Measurements from ENCODE around the gene CYTH3.
"Not testable (repeated sequence)": the region's sequence is repeated elsewhere in the genome, so short reads cannot be mapped to it uniquely, and the experiment has no call there.

CYTH3 gene

DNA sequence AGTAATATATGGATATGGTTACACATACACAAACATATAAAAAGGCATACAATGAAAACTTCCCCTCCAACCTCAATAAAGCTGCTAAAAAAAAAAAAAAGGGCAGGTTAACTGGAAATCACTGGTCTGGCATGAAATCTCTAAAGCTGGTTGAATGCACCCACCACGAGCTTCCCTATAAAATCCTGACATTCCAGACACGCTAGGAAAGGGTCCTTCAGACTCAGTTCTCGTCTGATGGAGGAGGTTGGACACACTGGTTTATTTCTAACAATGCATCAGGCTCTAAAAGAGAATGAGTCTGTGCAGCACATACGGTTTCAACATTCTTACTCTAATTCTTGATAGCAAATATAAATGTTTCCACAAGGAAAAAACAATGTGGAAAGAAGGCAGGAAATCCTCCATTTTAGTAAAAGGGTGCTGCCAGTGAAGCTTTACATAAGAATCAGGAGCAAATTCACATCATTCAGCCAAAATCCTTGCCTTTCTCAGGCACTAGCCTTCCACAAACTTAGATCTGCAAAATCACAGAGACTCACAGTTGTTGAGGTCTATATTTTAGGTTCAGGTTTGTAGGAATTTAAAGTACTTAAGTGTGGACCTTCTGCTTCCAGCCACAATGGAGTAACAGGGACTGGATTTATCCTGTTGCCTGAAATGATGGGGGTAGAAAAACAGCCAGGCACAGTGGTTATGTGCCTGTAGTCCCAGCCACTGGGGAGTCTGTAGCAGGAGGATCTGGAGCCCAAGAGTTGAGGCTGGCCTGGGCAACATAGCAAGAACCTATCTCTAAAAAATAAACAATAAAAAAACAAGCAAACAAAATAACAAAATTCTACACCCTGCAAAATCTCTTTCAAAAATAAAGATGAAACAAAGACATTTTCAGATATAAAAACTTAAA lies 73.5 kb downstream of the CYTH3 start:
- no peak for DNase-seq

DNA sequence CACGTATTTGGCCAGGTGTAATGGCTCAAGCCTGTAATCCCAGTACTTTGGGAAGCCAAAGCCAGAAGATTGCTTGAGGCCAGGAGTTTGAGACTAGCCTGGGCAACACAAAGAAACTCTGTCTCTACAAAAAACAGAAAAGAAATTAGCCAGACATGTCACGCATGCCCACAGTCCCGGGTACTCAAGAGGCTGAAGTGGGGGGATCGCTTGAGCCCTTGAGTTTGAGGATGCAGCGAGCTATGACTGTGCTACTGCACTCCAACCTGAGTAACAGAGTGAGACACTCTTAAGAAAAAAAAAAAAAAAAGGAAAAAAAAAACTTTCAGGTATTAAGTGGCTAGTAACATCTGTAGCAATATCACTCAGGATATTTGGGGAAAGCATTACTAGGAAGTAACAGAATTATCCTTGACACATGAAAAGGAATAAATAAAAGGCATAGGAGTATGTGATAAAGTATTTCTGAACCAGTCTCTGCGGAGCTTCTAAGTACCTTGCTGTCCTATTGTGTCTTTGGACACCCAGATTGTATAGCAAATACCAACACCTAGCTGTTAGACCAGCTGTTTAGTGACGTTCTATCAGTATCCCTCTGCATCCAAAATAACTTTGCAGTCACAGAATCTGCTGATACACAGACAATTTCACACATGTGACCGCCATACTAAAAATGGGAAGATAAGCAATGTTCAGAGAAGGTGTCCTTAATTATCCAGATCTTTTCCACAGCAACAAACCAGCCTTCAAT lies 74.4 kb downstream of the CYTH3 start:
- no peak for DNase-seq

DNA sequence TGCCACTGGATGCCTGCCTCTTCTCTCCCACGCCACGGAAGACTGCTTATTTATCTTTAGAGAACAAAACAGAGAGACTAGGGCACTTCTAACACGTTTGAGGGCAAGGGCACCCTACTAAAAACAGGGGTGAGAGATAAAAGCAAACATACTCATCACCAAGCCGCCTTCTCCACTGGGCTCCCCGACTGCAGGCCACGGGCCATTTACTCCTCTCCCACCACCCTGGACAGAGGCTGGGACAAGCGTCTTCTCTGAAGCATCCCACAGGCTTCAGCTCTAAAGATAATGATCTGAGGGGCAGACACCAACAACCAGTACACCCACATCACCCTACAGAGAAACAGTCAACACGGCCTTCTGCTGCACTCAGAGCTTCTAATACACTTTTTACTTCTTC lies 78.7 kb downstream of the CYTH3 start:
- DNase-seq = no peak

DNA sequence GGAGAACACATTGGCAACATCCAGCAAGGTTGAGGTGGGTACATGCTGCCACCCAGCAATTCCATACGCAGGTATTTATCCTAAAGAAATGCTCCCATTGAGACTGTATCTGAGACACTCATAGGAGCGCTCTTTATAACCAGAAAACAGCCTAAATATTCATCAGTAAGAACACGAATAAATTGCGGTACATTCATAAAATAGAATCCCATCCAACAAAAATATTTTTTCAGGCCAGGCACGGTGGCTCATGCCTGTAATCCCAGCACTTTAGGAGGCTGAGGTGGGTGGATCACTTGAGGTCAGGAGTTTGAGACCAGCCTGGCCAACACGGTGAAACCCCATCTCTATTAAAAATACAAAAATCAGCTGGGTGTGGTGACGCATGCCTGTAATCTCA lies 81.9 kb downstream of the CYTH3 start:
- DNase-seq = not testable (repeated sequence)

DNA sequence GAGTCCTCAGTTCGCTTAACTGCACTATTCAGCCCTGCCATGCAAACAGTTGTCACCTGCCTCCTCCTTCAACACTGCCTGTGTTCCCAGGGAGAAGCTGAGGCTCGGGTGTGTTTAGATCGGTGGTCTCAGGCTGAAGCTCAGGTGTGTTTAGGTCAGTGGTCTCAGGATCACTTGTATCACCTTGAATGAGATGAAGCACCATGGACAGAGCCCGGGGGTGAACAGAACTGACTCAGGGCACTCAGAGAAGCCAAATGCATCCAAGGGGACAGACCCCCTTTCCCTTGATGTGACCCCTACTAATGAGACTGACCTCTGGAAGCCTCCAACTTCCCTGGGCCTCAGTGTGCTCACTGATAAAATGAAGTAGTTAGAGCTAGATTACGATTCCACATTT lies 84.0 kb downstream of the CYTH3 start:
- DNase-seq = no peak

DNA sequence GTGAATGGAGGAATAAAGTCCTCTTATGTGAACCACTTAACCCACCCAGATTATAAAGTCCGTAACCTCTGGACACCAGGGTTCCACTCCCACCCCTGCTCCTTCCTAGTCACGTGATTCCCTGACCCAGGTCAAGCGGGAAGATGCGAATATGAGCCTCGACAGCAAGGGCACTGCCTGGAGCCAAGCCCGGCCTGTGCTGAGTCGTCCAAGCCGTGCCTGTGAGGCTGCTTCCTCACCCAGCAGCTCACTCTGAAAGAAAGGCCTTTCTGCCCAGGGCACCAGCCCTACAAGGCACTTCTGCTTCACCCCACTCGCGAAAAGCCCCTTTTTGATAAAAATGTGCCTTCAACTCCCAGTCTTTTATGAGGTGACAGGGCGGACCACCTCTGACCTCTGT lies 85.8 kb downstream of the CYTH3 start:
- DNase-seq = no peak

DNA sequence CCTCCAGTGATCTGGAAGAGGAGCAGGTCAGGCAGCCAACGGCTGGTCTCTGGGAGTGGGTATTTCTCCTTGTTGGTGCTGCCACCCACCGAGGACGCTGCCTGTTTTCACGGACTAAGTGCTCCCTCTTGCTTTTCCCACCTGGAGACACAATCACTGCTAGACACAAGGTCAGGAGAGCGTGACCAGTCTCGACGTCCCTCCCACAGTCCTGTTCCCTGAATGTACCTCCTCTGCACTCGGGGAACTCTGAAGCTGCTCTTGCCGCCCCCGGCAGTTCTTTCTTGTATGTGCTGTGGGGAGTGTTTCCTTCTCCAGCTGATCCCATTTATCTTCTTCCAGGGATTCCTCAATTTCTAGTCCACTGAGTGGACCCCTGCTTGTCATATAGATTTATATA lies 89.4 kb downstream of the CYTH3 start:
- DNase-seq = no peak

DNA sequence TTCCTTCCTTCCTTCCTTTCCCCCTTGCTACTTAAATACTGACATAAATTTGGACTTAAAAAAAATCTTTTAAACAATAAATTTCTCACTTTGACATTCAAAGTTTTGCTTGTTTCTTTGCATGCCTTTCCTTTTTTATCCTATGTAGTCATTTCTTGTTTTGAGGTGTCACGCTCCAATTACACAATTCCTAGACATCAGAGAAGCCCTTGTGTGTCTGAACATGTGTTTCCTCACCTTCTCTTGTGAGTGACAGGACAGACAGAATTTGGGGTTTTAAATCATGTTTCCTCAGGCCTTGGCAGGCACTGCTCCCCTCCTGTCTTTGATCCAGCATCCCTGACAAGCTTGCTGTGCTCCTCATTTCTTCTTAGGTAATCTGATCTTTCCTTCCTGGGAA lies 91.3 kb downstream of the CYTH3 start:
- no peak for DNase-seq

DNA sequence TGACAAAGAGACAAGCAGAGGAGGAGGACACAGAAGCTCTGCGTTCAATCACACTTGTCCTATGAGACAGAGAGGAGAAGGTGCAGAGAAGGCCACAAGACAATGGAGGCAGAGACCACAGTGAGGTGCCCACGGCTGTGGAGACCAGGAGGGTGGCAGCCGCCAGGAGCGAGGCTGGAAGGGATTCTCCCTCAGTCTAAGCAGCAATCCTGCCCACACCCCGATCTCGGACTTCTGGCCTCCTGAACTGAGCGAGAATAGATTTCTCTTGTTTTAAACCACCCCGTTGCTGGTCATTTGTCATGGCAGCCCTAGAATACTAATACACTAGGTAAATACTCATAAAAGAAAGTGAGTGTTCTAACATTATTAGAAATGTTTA lies 92.1 kb downstream of the CYTH3 start:
- no peak for DNase-seq

DNA sequence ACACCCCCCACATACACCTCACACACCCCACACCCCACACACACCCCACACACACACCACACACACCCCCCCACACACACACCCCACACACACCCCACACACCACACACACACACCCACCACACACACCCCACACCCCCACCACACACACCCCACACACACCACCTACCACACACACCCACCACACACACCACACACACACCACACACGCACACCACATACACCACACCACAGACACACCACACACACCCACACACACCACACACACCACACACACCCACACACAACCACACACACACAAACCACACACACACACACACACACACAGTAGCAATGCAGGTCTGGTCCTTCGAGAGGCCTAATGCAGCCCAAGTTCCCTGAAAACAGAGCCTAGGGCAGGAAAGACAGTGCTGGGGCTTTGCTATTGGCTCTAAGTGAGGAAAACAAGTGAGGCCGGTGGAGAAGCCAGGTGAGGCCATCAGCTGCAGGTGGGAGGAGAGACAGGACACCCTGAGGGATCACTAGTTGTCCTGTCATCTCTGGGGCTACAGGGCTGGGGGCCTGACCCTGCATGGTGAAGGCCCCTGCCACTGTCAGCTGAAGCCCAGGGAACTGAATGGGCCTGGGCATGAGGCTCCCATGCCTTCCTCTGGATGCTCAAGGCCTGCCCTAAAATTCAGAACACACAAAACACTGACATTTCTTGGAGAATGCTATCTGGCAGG lies 92.6 kb downstream of the CYTH3 start:
- no peak for DNase-seq

DNA sequence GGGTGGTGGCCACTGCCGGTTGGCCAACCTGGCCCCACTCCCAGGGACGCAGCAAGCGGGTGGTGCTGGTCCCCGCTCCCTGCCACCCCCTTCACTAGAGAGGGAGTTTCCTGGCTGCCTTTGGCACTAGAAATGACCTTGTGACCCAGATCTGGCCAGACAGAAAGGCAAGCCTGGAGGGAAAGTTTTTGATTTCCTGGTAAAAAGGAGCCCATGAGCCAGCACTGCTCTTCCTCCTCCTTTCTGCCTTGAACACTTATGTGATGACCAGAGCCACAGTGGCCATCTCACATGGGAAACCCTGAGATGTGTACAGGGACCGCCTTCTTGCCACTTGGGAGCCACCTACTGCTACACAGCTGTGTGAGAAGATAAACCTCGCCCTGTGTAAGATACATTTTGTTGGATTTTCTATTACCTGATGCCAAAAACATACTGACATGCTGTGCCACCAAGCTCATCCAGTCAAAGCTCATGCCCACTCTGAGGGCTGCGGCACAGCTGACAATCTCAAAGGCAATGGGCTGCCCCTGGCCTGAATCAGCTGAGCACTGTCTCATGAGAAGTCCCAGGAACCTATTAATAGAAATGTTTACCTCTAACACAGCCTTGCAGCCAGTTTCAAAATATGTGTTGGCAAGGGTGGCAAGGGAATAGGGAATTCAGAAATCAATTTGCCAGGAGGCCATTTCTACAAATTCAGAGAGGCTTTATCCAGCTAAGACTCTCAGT lies 94.0 kb downstream of the CYTH3 start:
- no peak for DNase-seq

DNA sequence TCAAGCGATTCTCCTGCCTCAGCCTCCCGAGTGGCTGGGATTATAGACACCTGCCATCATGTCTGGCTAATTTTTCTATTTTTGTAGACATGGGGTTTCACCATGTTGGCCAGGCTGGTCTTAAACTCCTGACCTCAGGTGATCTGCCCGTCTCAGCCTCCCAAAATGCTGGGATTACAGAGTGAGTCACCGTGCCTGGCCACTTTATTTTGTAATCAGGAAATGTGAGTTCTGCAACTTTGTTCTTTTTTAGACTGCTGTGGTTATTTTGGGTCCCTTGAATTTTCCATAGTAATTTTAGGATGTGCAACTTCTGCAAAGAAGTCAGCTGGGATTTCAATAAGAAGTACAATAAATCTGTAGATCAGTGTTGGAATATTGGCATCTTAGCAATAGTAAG lies 96.8 kb downstream of the CYTH3 start:
- no peak for DNase-seq

DNA sequence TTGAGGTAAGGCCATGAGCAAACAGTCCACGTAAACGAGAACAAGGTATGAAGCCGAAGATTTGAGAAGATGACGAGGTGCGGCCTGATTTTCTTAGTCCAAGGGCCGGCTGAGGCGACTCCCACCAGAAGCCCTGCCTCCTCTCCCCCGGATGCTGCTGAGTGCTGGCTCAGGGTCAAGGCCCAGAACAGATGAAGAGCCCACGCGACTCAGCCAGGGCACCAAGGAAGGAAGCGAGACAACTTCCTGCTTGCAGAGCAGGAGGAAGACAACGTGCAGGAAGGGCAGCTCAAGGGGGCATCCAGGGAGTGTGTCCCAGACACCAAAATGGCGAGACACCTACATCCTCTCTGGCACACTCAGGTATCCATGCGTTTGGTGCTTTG lies 99.5 kb downstream of the CYTH3 start:
- DNase-seq = peak in 1 of 58 donors; percentile 17

DNA sequence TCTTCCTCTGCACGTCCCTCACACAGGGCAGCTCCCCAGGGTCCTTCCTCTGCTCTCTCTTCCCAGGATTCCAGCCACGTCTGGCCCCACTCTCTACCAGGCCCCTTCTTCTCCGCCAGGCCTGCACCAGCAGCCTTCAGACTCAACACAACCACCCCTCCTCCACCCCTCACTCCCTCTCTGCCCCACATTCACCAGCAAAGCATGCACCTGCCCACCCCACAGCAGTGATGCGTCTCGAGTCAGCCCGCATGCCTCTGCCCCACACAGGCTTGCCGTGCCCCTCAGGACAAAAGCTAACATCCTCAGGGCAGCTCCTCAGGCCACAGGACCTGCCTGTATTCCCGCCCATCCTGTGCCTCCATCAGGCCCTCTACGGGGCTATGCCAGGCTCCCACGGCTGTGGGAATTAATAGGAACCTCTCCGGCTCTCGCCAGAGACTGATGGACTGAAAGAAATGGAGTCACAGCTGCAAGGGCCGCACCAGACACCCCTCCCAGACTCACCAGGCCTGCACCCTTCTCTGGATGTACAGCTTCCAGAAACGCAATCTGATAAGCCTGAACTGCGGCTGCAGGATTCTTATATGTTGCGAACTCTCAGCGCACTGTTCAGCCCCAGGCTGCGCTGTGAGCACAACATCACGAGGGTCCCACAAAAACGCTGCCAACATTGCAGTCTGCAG lies 100.1 kb downstream of the CYTH3 start:
- DNase-seq = no peak

DNA sequence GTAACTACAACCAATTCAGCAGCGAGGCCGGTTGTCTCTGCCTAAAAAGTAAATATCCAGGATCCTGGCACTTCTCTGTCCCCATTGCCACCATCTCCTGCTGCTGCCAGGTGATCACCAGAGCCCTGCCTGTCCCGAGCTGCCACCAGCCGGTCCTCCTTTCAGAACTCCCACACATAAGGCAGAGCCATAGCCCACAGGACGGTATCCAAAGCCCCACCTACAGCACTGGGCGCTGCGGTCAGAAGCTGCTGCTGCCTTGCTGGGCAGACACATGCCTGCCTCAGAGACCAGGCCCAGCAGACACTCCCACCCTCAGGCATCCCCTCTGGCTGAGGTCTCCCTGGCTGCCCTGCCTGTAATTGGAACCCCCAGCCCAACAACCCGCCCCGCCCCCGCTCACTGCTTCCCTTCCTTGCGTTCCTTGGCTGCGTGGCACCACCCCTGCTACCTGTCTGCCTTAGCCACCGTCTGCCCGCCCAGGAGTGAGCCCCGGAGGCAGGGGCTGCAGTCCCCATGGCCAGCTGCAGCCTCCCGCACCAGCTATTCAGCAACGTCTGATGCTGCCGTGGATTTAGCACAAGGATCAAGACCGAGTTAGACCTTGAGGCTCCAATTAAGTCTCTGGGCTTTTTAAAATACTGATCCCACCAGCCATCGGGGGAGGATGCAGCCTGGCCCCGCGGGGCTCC lies 100.7 kb downstream of the CYTH3 start:
- DNase-seq = no peak

DNA sequence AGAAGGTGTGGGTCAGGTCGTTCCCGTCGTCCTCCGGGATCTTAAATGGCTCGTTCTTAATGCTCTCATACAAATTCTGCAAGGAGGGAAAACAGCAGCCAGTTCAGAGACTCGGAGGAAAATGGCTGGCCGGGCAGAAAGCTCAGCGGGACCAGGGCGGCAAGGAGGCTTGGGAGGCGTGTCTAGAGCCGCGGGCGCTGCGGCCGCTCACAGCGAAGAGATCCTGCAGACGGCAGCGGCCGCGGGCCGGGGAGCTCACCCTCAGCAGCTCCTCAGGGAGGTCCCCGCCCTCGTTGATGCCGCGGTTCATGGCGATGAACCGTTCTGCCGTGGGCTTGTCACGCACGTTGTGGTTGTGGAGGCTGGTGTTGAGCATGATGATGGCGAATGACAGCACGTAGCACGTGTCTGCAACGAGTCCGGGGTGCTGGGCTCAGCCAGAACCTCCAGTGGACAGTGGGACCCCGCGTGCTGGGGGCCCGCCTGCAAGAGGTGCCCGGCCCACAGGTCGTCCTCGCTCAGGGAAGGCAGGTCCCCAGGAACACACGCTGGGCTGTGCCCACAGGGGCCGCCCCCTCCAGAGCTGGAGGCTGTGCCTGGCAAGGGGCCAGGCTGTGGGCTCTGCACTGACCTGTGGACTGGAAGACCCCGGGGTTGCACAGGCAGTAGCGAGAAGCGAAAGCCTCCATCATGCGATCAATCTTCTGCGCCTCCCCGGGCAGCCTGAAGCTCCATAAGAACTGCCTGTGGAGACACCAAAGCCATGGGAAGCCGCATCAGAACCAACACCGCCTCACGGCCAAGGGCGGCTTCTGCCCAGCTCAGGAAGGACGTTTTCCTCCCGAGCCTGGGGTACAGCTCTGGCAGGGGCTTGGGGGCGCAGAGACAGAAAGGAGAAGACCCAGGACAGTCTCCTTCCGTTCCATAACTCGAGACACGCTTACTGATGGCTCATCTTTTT lies 101.6 kb downstream of the CYTH3 start:
- DNase-seq = no peak

DNA sequence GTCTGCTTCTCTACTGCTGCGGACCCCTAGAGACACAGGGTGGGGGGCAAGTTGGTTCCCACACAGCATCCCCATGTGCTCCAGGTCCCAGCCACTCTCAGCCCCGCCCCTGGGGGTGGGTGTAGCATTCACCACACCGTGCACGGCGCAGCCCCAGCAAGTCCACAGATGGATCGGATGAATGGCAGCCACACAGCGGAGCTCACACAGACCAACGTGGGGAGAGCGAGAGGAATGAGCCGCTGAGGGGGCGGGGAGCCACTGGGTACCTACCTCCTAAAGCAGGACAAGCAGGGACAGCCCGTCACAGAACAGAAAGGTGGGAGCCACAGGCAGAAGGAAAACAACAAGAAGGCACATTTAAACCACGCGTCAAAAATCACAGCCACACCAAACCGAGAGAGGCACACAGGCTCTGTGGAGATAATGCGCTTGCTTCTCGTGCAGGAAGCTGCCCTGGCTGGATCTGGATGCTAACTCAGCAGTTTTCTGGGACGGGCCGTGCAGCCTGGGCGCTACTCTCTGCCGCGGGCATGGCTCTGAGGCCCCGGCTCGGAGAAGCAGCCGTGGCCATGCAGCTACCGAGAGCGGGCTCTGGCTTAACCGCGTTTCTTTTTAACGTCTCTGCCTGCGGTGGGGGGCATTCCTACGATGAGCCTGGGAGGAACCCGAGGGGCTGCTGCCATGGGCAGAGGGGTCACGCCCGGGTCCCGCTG lies 102.5 kb downstream of the CYTH3 start:
- peak in 1 of 58 donors; percentile 21 for DNase-seq

DNA sequence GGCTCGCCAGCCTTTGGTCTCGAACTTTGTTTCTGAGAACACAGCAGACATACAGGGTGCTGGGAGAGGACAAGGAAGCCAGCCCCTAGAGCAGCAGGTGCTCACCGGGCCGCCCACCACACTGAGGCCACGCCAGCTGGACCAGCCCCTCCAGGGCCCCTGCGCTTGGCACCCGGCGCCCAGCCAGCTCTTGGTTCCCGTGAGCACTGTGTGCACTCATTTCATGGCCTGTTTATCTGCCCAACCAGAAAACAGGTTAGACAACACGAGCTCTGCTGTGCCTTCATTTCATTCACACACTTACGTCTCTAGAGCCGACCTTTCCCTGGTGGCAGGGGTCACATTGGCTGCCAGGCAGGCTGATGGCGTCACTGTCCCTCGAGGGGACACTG lies 104.0 kb downstream of the CYTH3 start:
- DNase-seq = no peak

All from anterior cingulate cortex (tissue), 58 donors.